Fibroblast of upper back skin (primary cell): Measurements from ENCODE around the gene TAOK1.
"Not testable (repeated sequence)": the region's sequence is repeated elsewhere in the genome, so short reads cannot be mapped to it uniquely, and the experiment has no call there.

Source experiments
- DNase-seq: peaks from one replicate; pipeline ENCODE4 v3.0.0-alpha.2; 2013

The TAOK1 gene

DNA sequence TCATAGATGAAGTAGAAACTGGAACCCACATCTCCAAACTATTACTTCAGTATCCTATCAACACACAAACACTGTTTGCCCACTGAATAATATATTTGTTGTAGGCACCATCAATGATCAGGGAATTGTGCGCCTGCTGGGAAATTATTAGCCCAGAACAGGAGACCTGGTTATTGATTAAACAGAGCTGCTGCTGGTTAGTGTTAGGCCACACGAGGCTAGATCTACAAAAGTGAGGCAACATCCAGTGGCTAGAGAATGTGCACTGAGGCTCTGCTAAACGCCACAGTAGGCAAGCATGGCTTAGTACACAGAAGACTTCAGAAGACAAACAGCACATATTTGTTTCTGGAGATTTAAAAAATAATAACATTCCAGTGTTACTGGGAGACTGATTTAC, 165.7 kb downstream of the TAOK1 start:
- no peak for DNase-seq

DNA sequence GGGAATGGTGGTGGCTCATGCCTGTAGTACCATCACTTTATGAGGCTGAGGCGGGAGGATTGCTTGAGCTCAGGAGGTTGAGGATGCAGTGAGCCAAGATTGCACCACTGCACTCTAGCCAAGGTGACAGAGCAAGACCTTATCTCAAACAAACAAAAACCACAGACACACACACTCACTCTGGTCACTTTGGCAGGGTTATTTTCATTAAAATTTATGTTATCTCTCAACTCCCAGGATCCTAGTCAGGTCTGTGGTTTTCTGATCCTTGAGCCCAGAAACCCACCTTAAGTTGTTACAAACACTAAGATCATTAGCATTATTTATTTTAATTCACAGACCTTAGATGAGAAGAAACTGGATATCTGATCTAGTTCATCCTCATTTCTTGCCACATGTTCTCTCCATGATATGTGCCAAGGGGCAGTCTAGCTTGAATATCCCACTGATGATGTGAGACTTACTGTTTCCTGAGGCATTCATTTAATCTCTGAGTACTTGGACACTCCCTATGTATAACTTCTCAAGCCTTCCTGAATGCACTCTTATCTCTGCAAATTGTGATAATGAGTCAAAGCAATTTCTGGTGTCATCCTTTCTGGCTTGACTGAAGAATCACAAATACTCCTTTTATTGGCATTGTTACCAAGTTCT, 167.0 kb downstream of the TAOK1 start:
- DNase-seq, result no peak

DNA sequence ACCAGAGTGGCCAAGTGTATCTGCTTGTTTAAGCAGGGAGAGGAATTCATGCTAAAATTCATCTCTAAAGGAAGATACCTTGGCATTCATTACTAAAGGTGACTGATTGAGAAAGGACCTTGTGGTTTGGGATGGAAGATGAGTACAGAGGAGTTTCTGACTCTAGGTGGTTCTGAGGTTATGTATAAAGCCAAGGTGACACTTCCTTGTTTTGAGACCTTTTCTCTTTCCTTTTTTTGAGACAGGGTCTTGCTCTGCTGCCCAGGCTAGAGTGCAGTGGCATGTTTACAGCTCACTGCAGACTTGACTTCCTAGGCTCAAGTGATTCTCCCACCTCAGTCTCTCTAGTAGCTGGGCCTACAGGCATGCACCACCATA, 167.6 kb downstream of the TAOK1 start:
- no peak for DNase-seq

DNA sequence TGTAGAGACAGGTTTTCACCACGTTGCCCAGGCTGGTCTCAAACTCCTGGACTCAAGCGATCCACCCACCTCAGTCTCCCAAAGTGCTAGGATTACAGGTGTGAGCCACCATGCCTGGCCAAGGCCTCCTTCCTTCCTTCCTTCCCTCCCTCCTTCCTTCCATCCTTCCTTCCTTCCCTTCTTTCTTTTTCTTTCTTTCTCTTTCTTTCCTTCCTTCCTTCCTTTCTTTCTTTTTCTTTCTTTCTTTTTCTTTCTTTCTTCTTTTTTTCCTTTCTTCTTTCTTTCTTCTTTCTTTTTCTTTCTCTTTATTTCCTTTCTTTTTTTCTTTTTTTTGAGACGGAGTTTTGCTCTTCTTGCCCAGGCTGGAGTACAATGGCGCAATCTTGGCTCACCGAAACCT, 168.0 kb downstream of the TAOK1 start:
- not testable (repeated sequence) for DNase-seq

DNA sequence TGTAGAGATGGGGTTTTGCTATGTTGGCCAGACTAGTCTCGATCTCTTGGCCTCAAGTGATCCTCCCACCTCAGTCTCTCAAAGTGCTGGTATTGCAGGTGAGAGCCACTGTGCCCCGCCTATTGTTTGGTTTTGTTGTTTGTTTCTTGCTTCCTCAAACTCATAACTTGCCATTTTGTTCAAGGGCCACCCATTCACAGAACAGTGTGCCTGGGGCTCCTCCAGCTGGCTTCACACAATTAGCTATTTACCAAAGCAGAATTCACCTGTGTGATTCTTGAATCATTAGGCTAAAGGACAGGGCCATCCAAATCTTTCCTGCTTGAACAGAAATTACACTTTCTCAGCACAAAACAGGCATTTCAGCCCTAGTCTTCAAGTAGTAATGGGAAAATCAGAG, 169.5 kb downstream of the TAOK1 start:
- no peak for DNase-seq

GRCh38 chr17:29560316-29560715, 170.2 kb downstream of the TAOK1 start:
- DNase-seq, result no peak

DNA sequence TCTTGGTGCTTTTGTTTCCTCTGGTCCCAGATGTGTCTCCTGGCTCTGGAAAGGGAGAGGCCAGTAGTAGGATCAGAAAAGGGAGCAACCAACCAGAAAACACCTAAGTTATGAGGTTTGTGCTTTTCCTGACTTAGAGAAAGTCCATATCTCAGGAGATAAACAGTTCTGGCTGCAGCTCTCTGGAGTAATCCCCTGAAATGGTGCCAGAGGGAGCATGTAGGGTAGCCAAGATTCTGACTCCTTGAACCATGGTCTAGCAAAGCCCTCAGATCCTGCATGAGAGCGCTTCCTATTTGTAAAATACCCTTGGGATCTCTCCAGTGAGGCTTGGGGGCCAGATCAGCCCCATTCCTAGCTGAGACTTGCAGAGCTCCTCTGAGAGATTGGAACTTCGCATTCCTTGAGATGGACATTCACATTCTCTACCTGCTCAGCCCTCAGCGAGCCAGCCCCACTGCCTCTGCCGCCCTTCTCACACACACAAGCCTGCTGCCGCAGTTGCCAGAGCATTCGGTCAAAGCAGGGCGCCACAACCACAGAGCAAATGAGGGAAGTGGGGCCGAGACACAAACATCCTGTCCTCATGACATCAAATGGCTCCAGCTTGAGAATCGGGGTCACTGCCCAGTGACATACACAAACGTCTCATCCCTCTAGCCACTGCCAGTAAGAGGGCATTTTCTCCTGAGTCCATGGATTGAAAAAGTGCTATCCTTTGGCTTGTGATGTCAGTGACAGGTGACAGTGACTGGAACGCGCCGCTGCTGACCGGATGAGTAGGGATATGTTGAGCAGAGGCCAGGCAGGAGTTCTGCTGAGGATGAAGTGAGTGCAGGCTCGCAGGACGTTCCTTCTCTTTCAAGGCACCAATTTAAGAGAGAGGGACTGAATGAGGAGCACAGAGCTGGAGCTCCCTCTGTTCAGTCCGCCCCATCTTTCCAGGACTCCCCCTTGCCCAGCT, 171.7 kb downstream of the TAOK1 start:
- no peak for DNase-seq

DNA sequence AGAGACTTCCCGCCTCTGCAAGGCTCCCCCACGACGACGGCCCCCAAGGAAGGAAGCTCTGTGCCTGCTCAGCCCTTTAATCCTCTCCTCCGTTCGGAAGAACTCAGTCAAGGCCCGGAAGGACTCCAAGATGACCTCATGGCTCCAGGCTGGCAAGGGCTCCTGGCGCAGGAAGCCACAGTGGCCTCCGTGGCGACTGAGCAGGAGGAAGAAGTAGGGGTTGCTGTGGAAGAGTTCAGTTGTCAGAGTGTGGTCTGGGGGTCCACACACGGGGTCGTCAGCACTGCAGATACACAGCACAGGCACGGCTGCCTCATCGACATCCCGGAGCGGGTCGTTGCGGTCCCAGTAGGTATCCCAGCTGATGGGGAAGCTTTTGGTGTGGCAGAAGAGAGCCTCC, 172.5 kb downstream of the TAOK1 start:
- no peak for DNase-seq

DNA sequence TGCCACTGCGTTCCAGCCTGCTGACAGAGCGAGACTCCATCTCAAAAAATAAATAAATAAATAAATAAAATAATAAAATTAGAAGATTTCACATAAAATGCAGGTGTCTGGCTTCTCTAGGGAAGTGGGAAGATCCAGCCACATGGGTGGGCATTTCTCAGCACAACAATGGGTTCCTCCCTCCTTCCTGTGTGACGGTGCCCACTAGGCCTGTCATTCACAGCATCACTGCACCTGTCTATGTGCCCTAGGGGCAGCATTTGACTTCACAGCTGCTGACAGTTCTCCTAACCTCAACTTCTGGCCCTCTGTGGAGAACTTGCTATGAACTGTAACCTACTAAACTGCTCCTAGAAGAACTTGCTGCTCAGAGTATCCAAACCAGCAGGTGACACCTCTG, 173.7 kb downstream of the TAOK1 start:
- DNase-seq, result no peak

- DNase-seq, result no peak
Measured at GRCh38 chr17:29565643-29566472, 175.7 kb downstream of the TAOK1 start.

DNA sequence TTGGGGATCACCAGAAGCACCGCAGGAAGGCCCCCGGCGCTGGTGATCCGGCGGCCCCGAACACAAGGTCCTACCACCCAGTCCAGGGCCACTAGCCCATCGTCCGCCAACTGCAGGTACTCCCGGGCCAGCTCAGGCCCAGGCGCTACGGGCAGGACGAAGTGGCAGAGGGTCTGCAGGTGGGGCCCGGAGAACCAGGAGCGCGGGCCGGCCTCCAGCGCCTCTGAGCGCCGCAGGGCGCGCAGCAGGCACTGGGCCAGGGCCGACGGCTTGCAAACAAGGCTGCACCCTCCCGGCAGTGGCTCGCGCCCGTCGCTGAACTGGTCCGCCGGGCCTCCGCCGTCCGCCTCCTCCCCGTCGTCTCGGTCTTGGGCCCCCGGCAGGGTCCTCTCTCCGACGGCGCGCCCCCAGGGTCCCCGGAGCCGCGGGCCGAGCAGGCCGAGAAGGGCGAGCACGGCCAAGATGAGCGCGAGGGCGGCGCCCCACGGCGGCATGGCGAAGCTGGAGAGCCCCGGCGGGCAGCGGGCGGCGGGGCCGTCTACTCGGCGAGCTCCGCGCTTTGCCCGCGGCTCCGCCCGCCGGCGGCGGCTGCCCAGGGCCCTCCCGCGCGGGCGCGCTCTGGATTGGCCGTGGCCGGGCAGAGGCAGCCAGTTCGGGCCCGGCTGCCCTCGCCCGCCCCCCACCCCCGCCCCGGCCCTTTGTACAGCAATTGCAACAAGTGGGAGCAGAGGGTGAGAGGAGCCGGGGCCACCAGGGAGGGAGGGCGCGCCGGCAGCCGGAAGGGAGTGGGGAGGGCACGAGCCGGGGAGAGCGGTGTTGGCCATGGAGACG, 176.5 kb downstream of the TAOK1 start, which contains the start of gene ABHD15:
TSS of gene ABHD15 (minus strand) at position 565 of the 831 bp plus-strand sequence. CDS start at position 494, 71 bp downstream.
- peak; percentile 46 for DNase-seq

GRCh38 chr17:29567304-29567553, 177.1 kb downstream of the TAOK1 start:
- no peak for DNase-seq

DNA sequence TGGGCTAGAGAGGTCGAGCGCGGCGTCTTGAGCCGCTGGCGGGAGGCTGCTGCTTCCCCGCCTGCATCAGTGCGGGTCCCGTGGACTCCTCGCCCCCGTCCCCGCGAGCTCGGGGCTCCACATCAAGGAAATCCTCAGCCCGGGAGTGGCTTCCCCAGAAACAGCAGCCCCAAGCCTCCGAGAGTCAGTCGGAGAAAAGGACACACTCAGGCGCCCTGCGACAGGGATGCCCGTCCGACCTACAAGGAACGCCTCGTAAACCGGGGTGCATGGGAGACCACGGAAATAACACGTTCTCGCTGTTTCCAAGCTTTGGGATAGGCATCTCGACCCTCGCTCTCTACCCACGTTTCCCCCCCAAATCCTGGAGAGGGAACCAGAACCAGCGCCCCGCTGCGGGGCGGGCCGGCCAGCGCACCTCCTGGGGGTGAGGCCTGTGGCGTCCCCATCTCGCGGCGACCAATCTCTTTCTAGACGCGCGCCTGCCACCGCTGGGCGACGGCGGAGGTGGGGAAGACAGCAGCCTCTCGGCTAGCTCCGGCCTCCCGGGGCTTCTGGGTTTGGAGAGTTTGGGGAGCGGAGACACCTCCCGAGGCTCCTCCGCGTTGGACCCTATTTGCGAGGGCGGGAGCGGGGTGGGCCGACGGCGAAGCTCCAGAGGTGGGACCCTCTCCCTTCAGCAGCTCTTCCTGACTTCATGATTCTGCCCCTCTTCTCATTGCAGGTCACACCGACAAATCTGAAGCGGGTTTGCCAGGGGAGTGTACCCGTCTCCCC, 177.6 kb downstream of the TAOK1 start:
- DNase-seq, result no peak

DNA sequence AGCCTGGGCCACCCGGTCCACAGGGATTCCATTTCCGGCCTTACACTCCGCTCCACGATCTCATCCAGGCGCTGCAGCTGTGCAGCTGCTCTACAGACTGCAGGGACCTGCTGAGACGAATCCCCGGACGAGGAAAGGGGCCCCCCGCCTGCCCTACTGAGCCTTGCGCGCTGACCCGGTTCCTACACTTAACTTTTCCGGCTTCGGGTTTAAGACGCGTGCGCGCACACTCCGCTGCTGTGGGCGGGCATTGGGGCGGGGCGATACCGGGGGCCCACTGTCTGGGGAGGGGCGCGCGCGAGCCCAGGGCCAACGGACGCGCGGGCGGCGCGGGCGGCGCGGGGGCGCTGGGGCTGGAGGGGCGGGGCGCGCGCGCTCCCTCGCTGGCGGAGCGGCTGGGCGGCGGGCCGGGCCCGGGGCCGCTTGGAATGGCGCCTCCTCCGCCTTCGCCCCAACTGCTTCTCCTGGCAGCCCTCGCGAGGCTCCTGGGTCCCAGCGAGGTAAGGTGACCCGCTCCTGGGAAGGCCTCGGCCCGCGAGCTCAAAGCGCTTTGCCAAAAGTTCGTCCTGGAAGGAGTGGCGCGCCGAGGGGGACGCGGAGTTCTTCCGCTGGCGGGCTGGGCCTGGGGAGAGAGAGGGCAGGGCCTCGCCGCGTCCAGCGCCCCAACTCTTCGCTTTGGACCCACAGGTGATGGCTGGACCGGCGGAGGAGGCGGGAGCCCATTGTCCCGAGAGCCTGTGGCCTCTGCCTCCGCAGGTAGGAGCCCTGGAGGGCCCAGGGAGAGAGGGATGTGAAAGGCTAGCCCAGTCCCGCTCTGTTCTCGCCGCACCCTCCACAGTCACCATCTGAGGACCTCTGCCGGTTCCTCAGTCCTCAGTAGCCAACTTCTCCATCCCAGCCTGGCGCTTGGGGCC, 178.4 kb downstream of the TAOK1 start, which contains the start of gene TP53I13:
TSS of gene TP53I13 (plus strand) at position 371 of the 914 bp plus-strand sequence. CDS start at position 429, 58 bp downstream.
- peak; percentile 79 for DNase-seq

DNA sequence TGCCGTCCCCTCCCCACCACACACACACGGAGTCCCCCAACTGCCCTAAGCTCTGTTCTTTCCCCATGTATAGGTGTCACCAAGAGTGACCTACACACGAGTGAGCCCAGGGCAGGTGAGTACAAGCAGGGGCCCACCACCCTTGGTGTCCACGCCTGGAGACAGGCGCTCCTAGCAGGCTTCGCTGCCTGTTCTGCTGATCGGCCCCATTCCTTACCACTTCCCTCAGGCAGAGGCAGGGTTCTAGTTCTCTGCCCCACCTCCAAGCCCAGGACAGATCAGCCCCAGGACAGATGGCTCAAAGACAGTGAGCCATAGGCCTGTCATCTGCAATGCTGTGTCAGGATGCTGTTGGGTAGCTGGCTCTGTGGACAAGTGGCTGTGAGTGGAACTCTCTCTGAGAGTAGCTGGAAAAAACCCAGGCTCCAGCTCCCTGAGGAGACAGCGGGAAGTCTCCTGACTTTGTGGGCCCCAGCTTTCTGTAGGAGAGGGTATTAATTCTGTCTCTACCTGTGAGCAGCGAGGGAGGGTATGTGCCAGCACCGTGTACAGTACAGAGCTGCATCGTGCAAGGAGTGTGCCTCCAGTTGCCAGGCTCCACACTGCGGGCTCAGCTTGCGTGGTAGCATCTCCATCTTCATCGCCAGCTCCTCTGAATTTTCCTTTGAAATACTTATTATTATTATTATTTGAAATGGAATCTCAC, 179.2 kb downstream of the TAOK1 start:
- no peak for DNase-seq

- DNase-seq, result no peak
Measured at GRCh38 chr17:29570521-29570920, 180.4 kb downstream of the TAOK1 start.

GRCh38 chr17:29571486-29571882, 181.3 kb downstream of the TAOK1 start:
- DNase-seq, result no peak

DNA sequence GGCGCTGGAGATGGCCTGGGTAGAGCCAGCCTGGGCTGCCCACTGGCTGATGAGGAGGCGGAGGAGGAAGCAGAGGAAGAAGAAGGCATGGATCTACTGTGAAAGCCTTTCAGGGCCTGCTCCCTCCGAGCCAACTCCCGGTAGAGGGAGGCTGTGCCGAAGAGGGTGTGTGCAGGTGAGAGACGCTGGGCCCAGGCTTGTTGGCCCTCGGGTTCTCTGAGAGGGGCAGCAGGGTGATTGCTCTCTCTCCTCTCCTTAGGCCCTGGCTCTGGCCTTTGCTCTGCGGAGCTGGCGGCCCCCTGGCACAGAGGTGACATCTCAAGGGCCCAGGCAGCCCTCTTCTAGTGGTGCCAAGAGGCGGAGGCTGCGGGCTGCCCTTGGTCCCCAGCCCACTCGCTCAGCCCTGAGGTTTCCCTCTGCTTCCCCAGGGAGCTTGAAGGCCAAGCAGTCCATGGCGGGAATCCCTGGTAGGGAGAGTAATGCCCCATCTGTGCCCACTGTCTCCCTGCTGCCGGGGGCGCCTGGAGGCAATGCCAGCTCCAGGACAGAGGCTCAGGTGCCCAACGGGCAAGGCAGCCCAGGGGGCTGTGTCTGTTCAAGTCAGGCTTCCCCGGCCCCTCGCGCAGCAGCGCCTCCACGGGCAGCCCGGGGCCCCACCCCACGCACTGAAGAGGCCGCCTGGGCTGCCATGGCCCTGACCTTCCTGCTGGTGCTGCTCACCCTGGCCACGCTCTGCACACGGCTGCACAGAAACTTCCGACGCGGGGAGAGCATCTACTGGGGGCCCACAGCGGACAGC, 181.9 kb downstream of the TAOK1 start:
- no peak for DNase-seq
